K562 (cell line): ENCODE measurements around the gene CHL1. TPM values are rescaled to one million over a fixed set of nuclear protein-coding genes. Genes with fewer than 3 reads are reported as not detected.

Experiments used
- ATAC-seq: fragments of 200-7000 bp; cut with Tn5 transposase; 3 replicates; pipeline ENCODE4 v1.9.1; 2020; ENCODE audit warnings: moderate library complexity
- BruUV-seq: library from RNA; stranded (reverse); fragments of 400-500 nt; replicated peaks from 2 replicates; lab custom pipeline; 2021; lab: Mats Ljungman, UMichigan
- CTCF ChIA-PET: fragments of 300-600 bp; formaldehyde crosslinking; extraction: SDS; loops from one replicate; lab custom pipeline; 2021; ENCODE audit warnings: low intra/inter-chr PET ratio; lab: Yijun Ruan, JAX
- POLR2A ChIA-PET: fragments of 300-600, 350-650 bp; sonication (Branson Sonifier 250); formaldehyde crosslinking; extraction: SDS; loops from one replicate; lab custom pipeline; 2021; ENCODE audit warnings: antibody characterized with exemption, inconsistent platforms; lab: Yijun Ruan, JAX
- DNase-seq, 4 experiments: peaks; one replicate each; pipeline versions ENCODE4 v3.0.0 to v3.0.0-alpha.2; 2011 to 2018; ENCODE audit warnings: low spot score in 3 of 4, mixed read lengths in 3 of 4; ENCODE audit errors: extremely low read depth in 1 of 4
- FAIRE-seq: peaks from 2 replicates; lab custom pipeline; 2011; peaks lifted over from hg19 to GRCh38; lab: Jason Lieb, UNC
- H2AFZ ChIP-seq: 2 replicates; pipeline ENCODE4 v1.6.0; 2011; ENCODE audit warnings: low read depth, low read length, control low read depth, inconsistent platforms
- H3K27ac ChIP-seq: fragments of 200-600 bp; 3 replicates; pipeline ENCODE4 v1.8.0; 2011; ENCODE audit warnings: low read depth, mild to moderate bottlenecking, control low read depth, inconsistent platforms, low read length, moderate library complexity, mixed read lengths; ENCODE audit errors: extremely low read depth
- H3K27me3 ChIP-seq, 2 experiments: fragments of 300-600 bp in 1 of 2; 2 replicates in 1 of 2; 3 replicates in 1 of 2; pipeline versions ENCODE4 v1.6.0 to v1.8.0; 2011; ENCODE audit warnings: inconsistent platforms in 2 of 2, low read length in 2 of 2, mild to moderate bottlenecking in 1 of 2, mixed read lengths in 1 of 2, moderate library complexity in 1 of 2; ENCODE audit not compliant: control insufficient read depth in 2 of 2, insufficient read depth in 2 of 2
- H3K36me3 ChIP-seq: fragments of 300-600 bp; 3 replicates; pipeline ENCODE4 v1.8.0; 2011; ENCODE audit warnings: mild to moderate bottlenecking, low read length, inconsistent platforms; ENCODE audit not compliant: control insufficient read depth, insufficient read depth
- H3K4me1 ChIP-seq, 2 experiments: fragments of 200-600 bp in 1 of 2; replicated peaks in 1 of 2; 2 replicates in 1 of 2; 3 replicates in 1 of 2; pipeline versions ENCODE4 v1.5.1 to v1.8.0; 2011; ENCODE audit warnings: inconsistent platforms in 2 of 2, low read length in 2 of 2, mild to moderate bottlenecking in 1 of 2, mixed read lengths in 1 of 2, moderate library complexity in 1 of 2; ENCODE audit not compliant: control insufficient read depth in 2 of 2, insufficient read depth in 2 of 2
- H3K4me2 ChIP-seq: 2 replicates; pipeline ENCODE4 v1.6.1; 2011; ENCODE audit warnings: low read length, control low read depth, inconsistent platforms, mixed read lengths; ENCODE audit not compliant: insufficient read depth
- H3K4me3 ChIP-seq: fragments of 200-600 bp; sonication (generic), shearing (Covaris generic); 2 replicates; pipeline ENCODE4 v1.5.1; 2016; ENCODE audit warnings: control low read depth, inconsistent platforms
- H3K79me2 ChIP-seq: fragments of 200-600 bp; 3 replicates; pipeline ENCODE4 v1.8.0; 2011; ENCODE audit warnings: low read length, inconsistent platforms; ENCODE audit not compliant: control insufficient read depth, insufficient read depth
- H3K9ac ChIP-seq, 2 experiments: 2 replicates each; pipeline versions ENCODE4 v1.6.0 to v1.6.1; 2011; ENCODE audit warnings: low read depth in 2 of 2, low read length in 2 of 2, control low read depth in 1 of 2, inconsistent platforms in 1 of 2, mild to moderate bottlenecking in 1 of 2, mixed read lengths in 1 of 2; ENCODE audit not compliant: insufficient read depth in 1 of 2
- H3K9me1 ChIP-seq: one replicate; pipeline ENCODE4 v1.6.0; 2011; ENCODE audit warnings: inconsistent platforms, mild to moderate bottlenecking, low read length, moderate library complexity; ENCODE audit not compliant: control insufficient read depth, insufficient read depth
- H3K9me3 ChIP-seq: replicated peaks from 2 replicates; pipeline ENCODE4 v1.5.1; 2011; ENCODE audit warnings: low read depth, low read length, inconsistent platforms; ENCODE audit not compliant: control insufficient read depth, insufficient read depth
- H4K20me1 ChIP-seq: replicated peaks from 2 replicates; pipeline ENCODE4 v1.6.1; 2011; ENCODE audit warnings: low read length, inconsistent platforms, mixed read lengths; ENCODE audit not compliant: control insufficient read depth, insufficient read depth
- BRF1 ChIP-seq: IDR thresholded peaks from 3 replicates; pipeline ENCODE4 v1.6.1; 2011; ENCODE audit warnings: borderline replicate concordance, mild to moderate bottlenecking; ENCODE audit not compliant: insufficient read length; ENCODE audit errors: extremely low read depth
- CHD2 ChIP-seq: IDR thresholded peaks from 2 replicates; pipeline ENCODE4 v1.6.1; 2011; ENCODE audit warnings: low read depth, low read length
- E2F3 ChIP-seq: fragments of 250-450 bp; sonication (Bioruptor Pico); IDR thresholded peaks from 2 replicates; pipeline ENCODE4 v1.4.0; 2020; ENCODE audit warnings: mild to moderate bottlenecking
- ERF ChIP-seq: fragments of 450-650 bp; formaldehyde crosslinking; IDR thresholded peaks from 2 replicates; pipeline ENCODE4 v1.4.0; 2020; ENCODE audit warnings: mild to moderate bottlenecking, mixed read lengths
- EWSR1 ChIP-seq: fragments of 450-650 bp; IDR thresholded peaks from 2 replicates; pipeline ENCODE4 v1.6.1; 2018; ENCODE audit warnings: borderline replicate concordance, mild to moderate bottlenecking, low read depth, moderate library complexity; ENCODE audit not compliant: partially characterized antibody
- MCM5 ChIP-seq: fragments of 450-650 bp; IDR thresholded peaks from 2 replicates; pipeline ENCODE4 v1.6.1; 2016; ENCODE audit warnings: low read depth
- RBM14 ChIP-seq: fragments of 200-400 bp; formaldehyde crosslinking; IDR thresholded peaks from 2 replicates; pipeline ENCODE4 v1.6.1; 2018; ENCODE audit warnings: low read depth, mild to moderate bottlenecking, low read length, moderate library complexity, borderline replicate concordance; ENCODE audit not compliant: insufficient read depth
- SRF ChIP-seq, 2 experiments: fragments of 250-450, 450-650 bp in 1 of 2; sonication (Bioruptor Pico) in 1 of 2; sonication (generic) in 1 of 2; formaldehyde crosslinking; IDR thresholded peaks; 2 replicates each; pipeline versions ENCODE4 v1.5.0 to v1.5.1; 2020 to 2022; ENCODE audit warnings: mild to moderate bottlenecking in 1 of 2, missing genetic modification reagents in 1 of 2
- U2AF2 ChIP-seq: fragments of 200-400 bp; formaldehyde crosslinking; optimal IDR thresholded peaks from 2 replicates; pipeline ENCODE3; 2017; ENCODE audit warnings: low read depth, mild to moderate bottlenecking, low read length
- ZNF282 ChIP-seq: sonication (generic); formaldehyde crosslinking; IDR thresholded peaks from 2 replicates; pipeline ENCODE4 v1.8.1; 2023; ENCODE audit warnings: missing genetic modification reagents
- ZNF436 ChIP-seq: fragments of 250-450, 450-650 bp; sonication (Bioruptor Pico); formaldehyde crosslinking; IDR thresholded peaks from 2 replicates; pipeline ENCODE4 v1.7.0; 2020; ENCODE audit warnings: mild to moderate bottlenecking
- ZNF695 ChIP-seq: fragments of 450-650 bp; formaldehyde crosslinking; IDR thresholded peaks from 2 replicates; pipeline ENCODE4 v1.4.0; 2020; ENCODE audit warnings: mild to moderate bottlenecking, moderate library complexity
- WGBS: fragments of 100-300 bp; shearing (Covaris generic); methylation state at CpG from one replicate; pipeline ENCODE4 v1.1.6; 2016; ENCODE audit warnings: low coverage, mixed read lengths; ENCODE audit not compliant: insufficient coverage; ENCODE audit errors: missing lambda C conversion rate; 5-methylcytosine and 5-hydroxymethylcytosine counted together
- in situ Hi-C: fragments of 300-500 bp; cut with MboI; formaldehyde crosslinking; loops from 4 replicates; pipeline ENCODE4 v1.15.0; 2018; ENCODE audit warnings: inconsistent platforms, mixed read lengths
- intact Hi-C: fragments of 100-400 bp; cut with micrococcal nuclease; formaldehyde crosslinking; loops from 2 replicates; pipeline ENCODE4 v1.14.2; 2022
- polyA plus RNA-seq, 8 experiments: library from polyadenylated mRNA; depleted of rRNA in 4 of 8; stranded (reverse) in 5 of 8; unstranded in 3 of 8; fragments of >200 nt; fragmentation: Nextera tagmentation in 2 of 8; fragmentation: Illumina TruSeq in 1 of 8; extraction: Ambion mirVana in 2 of 8; extraction: Trizol in 1 of 8; gene quantifications; 2 replicates each; pipeline versions ENCODE4 v1.2.1 to v1.2.3, GENCODE V29; 2011 to 2014; ENCODE audit warnings: inconsistent platforms in 1 of 8, missing spikeins in 1 of 8
- total RNA-seq, 7 experiments: library from RNA; depleted of rRNA in 6 of 7; stranded (reverse); fragments of >200 nt in 6 of 7; fragmentation: Illumina TruSeq in 2 of 7; extraction: Trizol in 2 of 7; gene quantifications; 2 replicates each; pipeline versions ENCODE4 v1.2.1 to v1.2.3, GENCODE V29; 2011 to 2021; ENCODE audit warnings: low replicate concordance in 1 of 7
- TF ChIP-seq, protein P1 (sequence below): sonication (generic); formaldehyde crosslinking; IDR thresholded peaks from 2 replicates; pipeline ENCODE4 v1.8.1; 2022; ENCODE audit warnings: missing genetic modification reagents
- TF ChIP-seq, protein P2 (sequence below): fragments of 450-650 bp; formaldehyde crosslinking; IDR thresholded peaks from 2 replicates; pipeline ENCODE4 v1.4.0; 2020; ENCODE audit warnings: mild to moderate bottlenecking, moderate library complexity
- TF ChIP-seq, protein P3 (sequence below): fragments of 250-450 bp; sonication (Bioruptor Pico); IDR thresholded peaks from 2 replicates; pipeline ENCODE4 v1.8.0; 2021; ENCODE audit warnings: moderate library complexity, mild to moderate bottlenecking, inconsistent platforms
- TF ChIP-seq, protein P4 (sequence below): IDR thresholded peaks from 3 replicates; pipeline ENCODE4 v1.6.1; 2011; ENCODE audit warnings: borderline replicate concordance, mild to moderate bottlenecking; ENCODE audit not compliant: insufficient read length, insufficient read depth
- TF ChIP-seq, protein P5 (sequence below): sonication (generic); formaldehyde crosslinking; IDR thresholded peaks from 2 replicates; pipeline ENCODE4 v1.9.0; 2022; ENCODE audit warnings: mild to moderate bottlenecking, missing genetic modification reagents

Gene CHL1
- total and polyA plus RNA-seq, 9 of the 15 experiments (the other 6 are each of a cell fraction or from before 2014, with no cell fraction given), result 0.02 TPM; not detected in 8

DNA sequence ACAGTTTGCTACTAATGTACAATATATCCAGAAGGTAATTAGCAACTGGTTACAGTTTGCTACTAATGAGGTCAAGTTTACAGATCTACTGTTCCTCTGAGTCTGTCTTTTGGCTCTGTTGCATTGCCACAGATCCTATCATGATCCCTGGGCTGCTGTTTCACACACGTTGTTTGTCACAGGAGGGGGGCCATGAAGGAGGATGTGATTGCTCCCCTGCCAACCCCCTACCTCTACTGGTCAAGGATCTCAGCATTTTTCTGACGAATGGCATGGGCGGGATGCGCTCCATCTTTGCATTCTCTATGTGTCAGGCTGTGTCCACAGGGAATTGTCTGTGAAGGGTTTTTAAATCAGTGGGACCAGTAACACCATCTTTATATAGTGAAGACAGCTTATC is 91.9 kb downstream of the CHL1 start:
- intact Hi-C loops, result no loop called here
- no TSS peak for BruUV-seq

More for the DNA sequence above, 91.9 kb downstream of the CHL1 start:
- Histone ChIP-seq H3K27me3 (no peaks in the 10 kb centered on the region), H4K20me1 (no peaks in the 10 kb centered on the region), H3K27ac (no peak overlapping the region), H3K9me3 (no peaks in the 10 kb centered on the region; the same call in 1 of the 2 replicates), H3K9me1 (no peaks in the 10 kb centered on the region), H3K4me2 (no peak overlapping the region), H3K9ac (no peak overlapping the region), H3K79me2 (no peaks in the 10 kb centered on the region), H3K36me3 (no peaks in the 10 kb centered on the region), H3K4me3 (no peak overlapping the region), H3K4me1 (no peaks in the 10 kb centered on the region), H2AFZ (no peak overlapping the region)
- WGBS, result 0% methylated on average over 4 of the region's 4 CpGs
- DNase-seq (no peak), FAIRE-seq (no peak), ATAC-seq (no peak)
- POLR2A ChIA-PET, result no interaction called here
- TF ChIP-seq CHD2, result no peak
- TF ChIP-seq SRF (CRISPR knock-in tag; IDR thresholded peaks at IDR 0.05), result no peak
- no peak for TF ChIP-seq U2AF2
- TF ChIP-seq BRF1, result no peak
- no peak for TF ChIP-seq ZNF695 (CRISPR knock-in tag)
- TF ChIP-seq ZNF282 (CRISPR knock-in tag), result no peak
- no peak for TF ChIP-seq ZNF436
- TF ChIP-seq, protein P1, sequence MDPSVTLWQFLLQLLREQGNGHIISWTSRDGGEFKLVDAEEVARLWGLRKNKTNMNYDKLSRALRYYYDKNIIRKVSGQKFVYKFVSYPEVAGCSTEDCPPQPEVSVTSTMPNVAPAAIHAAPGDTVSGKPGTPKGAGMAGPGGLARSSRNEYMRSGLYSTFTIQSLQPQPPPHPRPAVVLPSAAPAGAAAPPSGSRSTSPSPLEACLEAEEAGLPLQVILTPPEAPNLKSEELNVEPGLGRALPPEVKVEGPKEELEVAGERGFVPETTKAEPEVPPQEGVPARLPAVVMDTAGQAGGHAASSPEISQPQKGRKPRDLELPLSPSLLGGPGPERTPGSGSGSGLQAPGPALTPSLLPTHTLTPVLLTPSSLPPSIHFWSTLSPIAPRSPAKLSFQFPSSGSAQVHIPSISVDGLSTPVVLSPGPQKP (CRISPR knock-in tag), result no peak
- TF ChIP-seq, protein P2, sequence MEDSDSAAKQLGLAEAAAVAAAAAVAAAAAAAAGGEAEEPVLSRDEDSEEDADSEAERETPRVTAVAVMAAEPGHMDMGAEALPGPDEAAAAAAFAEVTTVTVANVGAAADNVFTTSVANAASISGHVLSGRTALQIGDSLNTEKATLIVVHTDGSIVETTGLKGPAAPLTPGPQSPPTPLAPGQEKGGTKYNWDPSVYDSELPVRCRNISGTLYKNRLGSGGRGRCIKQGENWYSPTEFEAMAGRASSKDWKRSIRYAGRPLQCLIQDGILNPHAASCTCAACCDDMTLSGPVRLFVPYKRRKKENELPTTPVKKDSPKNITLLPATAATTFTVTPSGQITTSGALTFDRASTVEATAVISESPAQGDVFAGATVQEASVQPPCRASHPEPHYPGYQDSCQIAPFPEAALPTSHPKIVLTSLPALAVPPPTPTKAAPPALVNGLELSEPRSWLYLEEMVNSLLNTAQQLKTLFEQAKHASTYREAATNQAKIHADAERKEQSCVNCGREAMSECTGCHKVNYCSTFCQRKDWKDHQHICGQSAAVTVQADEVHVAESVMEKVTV (CRISPR knock-in tag), result no peak
- TF ChIP-seq RBM14, result no peak
- TF ChIP-seq, protein P3, sequence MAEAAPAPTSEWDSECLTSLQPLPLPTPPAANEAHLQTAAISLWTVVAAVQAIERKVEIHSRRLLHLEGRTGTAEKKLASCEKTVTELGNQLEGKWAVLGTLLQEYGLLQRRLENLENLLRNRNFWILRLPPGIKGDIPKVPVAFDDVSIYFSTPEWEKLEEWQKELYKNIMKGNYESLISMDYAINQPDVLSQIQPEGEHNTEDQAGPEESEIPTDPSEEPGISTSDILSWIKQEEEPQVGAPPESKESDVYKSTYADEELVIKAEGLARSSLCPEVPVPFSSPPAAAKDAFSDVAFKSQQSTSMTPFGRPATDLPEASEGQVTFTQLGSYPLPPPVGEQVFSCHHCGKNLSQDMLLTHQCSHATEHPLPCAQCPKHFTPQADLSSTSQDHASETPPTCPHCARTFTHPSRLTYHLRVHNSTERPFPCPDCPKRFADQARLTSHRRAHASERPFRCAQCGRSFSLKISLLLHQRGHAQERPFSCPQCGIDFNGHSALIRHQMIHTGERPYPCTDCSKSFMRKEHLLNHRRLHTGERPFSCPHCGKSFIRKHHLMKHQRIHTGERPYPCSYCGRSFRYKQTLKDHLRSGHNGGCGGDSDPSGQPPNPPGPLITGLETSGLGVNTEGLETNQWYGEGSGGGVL (CRISPR knock-in tag), result no peak
- TF ChIP-seq, protein P4, sequence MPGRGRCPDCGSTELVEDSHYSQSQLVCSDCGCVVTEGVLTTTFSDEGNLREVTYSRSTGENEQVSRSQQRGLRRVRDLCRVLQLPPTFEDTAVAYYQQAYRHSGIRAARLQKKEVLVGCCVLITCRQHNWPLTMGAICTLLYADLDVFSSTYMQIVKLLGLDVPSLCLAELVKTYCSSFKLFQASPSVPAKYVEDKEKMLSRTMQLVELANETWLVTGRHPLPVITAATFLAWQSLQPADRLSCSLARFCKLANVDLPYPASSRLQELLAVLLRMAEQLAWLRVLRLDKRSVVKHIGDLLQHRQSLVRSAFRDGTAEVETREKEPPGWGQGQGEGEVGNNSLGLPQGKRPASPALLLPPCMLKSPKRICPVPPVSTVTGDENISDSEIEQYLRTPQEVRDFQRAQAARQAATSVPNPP, result no peak
- TF ChIP-seq EWSR1, result no peak
- no peak for TF ChIP-seq MCM5
- TF ChIP-seq E2F3 (CRISPR knock-in tag), result no peak
- no peak for TF ChIP-seq ERF (CRISPR knock-in tag)
- TF ChIP-seq, protein P5, sequence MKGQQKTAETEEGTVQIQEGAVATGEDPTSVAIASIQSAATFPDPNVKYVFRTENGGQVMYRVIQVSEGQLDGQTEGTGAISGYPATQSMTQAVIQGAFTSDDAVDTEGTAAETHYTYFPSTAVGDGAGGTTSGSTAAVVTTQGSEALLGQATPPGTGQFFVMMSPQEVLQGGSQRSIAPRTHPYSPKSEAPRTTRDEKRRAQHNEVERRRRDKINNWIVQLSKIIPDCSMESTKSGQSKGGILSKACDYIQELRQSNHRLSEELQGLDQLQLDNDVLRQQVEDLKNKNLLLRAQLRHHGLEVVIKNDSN, result no peak
- CTCF ChIA-PET, result no interaction called here
- in situ Hi-C loops, result no loop called here
